Measurements from ENCODE around the gene SPEG.

The SPEG gene

DNA sequence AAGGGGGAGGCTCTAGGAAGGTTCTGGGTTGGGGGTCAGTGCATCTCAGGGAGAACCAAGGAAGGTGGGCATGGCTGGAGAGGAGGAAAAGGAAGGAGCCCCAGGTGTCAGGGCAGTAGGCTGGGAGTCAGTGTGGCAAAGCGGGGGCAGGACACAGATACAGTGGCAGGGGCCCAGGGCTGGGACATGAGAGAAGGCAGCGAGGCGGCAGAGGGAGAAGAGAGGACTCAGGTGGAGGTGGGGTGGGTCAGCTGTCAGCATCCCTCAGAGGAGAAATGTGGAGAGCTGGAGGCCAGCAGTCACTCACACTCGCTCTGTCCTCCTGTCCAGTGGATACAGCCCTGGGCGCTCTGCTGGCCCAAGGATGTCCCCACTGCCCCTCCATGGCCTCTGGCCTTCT is 58.4 kb downstream of the SPEG start:
- DNase-seq, result no peak

DNA sequence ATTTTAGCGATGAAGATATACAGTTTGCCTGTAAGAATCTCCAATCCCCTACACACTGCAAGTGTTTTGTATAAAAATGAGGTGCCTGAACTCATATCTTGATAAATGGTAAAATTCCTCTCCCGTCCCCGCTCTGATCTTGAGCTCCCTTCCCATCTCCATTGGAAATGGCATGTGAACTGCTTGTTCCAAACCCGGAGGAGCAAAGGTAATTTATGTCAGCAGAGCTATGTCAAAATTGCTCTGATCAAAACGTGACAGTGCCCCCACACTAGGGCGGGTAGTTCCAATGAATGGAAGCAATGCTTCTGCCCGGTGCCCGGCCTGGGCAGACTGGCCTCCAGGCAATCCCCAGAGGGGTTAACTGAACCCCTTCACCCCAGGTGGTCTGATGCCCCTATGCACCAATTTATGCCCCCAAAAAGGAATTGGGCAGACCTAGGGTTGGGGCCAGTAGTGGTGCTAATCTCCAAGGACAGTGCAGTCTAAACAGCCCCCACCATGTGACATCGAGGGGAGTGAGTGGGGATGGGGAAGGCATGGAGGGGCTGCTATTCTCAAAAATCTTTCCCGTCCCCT is 60.4 kb downstream of the SPEG start:
- DNase-seq, result no peak

DNA sequence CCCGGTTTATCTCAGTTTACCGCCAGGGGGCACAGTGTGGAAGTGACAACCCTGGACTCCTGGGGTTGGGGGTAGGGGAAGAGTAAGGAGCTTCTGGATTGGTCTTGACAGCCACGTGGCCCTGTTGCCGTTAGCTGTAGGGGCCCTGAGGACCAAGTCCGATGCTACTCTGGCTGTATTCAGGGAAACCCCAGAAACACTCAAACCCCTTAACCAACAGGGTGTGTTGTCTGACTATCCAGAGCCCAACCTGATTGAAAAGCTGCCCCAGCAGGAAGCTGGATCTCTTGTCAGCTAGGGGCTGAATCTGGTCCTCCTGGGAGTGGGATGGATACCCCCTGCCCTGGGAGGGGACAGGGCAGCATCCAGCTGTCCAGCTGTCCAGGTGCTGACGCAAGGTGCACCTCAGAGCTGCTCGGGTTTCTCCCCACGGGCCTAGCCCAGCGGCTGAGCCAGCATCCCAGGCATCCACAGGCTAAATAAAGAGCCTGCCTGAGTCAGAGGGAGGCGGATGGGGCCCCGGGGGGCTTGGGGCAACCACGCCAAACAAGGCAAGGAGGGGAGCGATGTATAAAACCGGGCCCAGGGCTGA is 61.0 kb downstream of the SPEG start:
- peak in 46 of 56 donors; percentile 5 to 69 (median 36) for DNase-seq

DNA sequence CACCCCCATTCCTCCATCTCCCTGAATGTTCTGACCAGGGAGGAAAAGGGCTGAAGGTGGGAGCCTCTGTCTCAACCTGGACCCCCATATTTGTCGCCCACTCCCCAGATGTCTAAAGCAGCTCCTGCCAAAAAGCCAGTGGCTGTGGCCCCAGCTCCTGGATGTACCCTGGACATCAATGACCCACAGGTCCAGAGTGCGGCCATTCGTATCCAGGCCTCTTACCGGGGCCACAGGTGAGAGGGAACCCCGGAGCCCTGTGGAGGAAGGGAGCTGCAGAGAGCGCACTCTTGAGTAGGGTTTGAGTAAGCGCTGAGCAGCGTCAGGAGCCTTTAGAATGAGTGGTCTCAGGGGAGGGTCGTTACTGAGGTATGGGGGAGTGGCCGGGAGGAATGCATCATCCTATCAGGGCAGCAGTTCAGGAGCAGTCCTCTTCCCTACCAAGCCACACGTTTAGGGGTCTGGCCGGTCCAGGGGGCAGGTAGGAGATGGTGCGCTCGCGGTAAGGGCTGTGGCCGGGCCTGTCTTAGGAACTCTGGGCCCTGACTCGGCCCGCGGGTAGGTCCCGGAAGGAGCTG is 61.7 kb downstream of the SPEG start:
- DNase-seq, result no peak

DNA sequence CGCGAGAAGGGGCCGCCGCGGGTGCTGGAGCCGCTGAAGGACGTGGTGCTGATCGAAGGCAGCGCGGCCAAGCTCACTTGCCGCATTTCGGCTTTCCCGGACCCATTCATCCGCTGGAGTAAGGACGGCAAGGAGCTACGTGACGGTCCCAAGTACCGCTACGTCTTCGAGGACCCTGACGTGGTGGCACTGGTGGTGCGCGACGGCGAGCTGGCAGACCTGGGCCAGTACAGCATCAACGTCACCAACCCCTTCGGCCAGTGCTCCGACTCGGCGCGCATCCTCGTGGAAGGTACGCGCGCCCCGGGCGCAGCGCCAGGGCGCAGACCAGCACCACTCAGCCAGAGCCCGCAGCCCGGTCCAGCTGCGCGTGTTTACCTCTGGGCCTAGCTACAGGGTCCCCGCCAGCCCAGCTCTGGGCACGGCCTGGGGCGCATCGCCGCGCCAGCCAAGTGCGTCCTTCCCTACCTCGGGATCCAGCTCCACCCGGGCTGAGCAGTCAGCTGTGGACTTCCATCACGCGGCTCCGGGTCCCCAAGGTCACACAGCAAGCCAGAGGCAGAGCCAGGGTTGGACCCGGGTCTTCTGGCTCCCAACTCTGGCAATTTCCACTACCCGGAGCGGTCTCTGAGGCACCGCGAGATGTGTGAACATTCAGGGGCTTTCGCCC is 62.3 kb downstream of the SPEG start:
- DNase-seq, result peak in 3 of 56 donors; percentile 17 to 20 (median 20)

DNA sequence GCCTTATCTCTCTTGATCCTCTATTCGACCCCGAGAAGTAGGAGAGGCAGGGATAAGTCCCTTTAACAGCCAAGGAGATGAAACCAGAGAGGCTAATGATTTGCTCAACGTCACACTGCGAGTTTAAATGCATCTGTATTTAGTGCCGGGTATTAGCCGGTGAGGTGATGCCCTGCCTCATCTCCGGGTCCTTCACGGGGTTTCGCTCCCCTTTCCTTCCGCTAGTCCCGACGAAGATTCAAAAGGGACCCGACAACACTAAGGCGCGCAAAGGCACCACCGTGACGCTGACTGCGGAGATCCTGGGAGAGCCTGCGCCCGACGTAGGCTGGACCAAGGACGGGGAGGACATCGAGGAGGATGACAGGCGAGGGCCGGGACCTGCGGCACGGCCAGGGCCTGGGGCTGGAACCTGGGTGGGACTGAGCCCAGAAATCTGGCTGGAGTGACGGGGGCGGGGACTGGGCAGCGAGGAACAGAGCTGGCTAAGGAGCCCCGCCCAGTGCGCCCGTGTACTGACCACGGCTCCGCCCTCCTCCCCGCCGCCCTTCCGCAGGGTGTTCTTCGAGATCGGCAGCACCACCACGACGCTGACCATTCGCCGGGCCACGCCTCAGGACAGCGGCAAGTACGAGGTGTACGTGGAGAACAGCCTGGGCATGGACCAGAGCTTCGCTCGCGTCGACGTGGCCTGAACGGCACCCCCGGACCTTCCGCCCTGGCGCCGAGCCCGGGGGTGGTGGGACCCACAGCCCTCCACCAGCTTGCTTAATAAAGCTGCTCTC is 63.0 kb downstream of the SPEG start:
- DNase-seq, result peak in 27 of 56 donors; percentile 13 to 67 (median 33)

DNA sequence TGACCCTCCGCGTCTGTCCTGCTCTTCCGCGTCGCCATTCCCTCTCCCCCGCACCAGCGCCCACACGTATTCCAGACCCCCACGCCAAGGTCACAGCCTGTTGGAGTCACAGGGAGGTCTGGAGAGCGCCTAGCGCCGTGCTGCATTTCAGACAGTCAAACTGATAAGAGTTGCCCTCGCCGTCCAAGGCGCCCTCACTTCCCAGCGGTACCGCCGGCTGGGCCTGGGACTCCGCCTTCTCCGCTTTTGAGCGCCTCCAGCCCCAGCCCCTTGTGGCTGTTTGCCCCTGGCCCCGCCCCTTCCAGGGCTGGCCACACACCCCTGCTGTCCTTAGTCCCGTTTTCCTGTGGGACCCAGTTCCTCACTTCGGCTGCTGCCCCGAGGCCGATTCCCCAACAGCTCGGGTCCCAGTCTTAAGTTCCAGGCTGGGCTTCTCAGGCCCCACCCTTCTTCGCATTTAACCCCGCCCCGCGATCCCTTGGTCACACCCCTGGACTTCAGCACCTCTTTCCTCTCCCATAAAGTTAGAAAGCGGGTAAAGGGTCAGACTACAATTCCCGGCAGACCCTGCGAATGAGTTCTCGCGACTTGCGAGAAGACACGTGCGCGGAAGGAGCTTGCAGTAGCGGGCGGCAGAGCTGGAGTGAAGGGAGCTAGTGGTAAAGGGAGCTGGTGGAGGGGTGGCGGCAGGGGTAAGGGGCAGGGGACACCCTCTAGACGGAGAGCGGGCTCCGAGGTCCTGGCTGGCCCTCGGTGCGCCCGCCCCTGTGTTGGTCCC is 63.8 kb downstream of the SPEG start, which contains the start of gene GMPPA:
Gene GMPPA (plus strand): TSS at position 612 of the 778 bp plus-strand sequence. CDS start 1,085 bp downstream, outside the sequence.
- DNase-seq, result peak; percentile 36 to 95 (median 87)

DNA sequence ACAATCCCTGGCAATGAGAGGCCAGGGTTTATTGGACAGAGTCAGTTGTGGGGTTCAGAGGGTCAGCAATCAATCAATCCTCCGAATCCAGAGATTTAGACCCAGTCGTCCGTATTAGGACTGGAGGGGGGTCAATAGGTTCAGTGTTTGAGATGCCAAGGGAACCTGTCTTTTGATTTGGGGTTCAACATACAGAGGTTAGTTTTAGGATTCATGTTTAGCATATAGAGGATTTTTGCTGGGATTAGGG is 64.3 kb downstream of the SPEG start:
- DNase-seq, result no peak

DNA sequence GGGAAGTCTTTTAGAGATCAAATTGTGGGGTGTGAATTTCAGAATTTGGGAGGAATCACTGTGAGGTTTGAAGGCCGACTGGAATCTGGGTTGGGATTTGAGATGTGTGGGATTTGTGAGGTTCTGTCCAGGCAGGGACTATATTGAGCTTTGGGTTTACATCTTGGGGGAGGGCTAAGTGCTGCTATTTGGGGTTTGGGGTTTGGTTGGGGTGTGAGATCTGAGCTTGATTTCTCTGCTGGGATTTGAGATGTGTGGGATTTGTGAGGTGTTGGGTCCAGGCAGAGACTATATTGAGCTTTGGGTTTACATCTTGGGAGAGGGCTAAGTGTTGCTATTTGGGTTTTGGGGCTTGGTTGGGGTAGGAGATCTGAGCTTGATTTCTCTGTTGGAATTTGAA is 64.9 kb downstream of the SPEG start:
- no peak for DNase-seq

DNA sequence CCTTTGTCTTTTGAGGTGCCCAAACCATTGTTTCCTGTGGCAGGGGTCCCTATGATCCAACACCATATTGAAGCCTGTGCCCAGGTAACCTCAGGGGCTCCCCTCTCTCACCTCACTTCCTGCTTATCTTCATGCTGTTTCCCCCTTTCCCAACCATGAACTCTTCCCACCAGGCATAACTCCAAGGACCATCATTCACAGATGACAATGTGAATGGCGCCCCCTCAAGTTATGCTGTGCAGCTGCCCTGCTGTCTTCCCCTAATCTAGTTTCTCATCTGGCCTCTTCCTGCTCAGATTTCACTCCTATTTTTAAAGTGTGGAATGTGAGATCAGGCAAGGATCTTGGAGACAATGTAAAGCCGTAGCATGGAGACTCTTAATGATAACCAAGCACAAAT is 65.5 kb downstream of the SPEG start:
- no peak for DNase-seq

DNA sequence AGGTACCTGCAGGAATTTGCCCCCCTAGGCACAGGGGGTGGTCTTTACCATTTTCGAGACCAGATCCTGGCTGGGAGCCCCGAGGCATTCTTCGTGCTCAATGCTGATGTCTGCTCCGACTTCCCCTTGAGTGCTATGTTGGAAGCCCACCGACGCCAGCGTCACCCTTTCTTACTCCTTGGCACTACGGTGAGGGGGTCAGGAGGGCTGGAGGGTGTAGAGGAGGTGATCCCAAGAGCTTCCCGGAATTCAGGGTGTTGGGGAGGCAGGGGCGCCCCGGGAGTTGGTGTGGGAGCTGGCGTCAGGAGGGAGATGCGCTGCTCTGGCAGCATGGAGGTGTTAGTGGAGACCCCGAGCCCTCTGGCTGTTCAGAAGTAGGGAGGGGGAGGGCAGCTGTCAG is 67.2 kb downstream of the SPEG start:
- no peak for DNase-seq

DNA sequence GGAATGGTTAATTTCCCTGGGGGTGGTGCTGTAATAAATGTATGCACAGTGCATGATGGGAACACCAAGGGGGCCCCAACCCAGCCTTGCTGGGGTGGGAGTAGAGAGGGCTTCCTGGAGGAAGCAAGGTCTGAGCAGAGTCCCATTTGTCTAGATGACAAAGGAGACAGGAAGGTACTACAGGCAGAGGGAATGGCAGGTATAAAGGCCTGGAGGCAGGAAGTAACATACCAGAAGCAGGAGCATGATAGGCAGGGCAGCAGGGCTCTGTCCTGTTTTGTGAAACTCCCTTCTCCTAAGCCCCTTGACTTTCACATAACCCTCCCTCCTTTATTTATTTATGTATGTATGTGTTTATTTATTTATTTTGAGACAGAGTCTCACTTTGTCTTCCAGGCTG is 68.0 kb downstream of the SPEG start:
- DNase-seq, result no peak

DNA sequence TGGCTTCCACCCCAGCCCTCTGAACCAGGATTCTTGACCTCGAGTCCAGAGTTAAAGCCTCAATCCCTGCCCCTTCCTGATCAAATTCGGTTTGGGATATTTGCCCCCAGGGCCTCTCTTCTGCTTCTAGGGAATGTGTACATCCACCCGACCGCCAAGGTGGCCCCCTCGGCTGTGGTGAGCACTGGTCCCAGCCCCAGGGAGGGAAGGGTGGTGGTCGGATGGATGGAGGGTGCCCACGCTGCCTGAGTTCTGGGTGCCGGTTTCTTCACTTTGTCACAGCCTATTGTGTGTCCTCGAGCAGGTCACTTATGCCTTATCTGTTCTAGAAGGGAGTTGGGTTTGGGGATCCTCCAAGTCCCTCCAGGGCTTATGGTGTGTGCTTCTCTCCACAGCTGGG is 70.9 kb downstream of the SPEG start:
- DNase-seq, result no peak

DNA sequence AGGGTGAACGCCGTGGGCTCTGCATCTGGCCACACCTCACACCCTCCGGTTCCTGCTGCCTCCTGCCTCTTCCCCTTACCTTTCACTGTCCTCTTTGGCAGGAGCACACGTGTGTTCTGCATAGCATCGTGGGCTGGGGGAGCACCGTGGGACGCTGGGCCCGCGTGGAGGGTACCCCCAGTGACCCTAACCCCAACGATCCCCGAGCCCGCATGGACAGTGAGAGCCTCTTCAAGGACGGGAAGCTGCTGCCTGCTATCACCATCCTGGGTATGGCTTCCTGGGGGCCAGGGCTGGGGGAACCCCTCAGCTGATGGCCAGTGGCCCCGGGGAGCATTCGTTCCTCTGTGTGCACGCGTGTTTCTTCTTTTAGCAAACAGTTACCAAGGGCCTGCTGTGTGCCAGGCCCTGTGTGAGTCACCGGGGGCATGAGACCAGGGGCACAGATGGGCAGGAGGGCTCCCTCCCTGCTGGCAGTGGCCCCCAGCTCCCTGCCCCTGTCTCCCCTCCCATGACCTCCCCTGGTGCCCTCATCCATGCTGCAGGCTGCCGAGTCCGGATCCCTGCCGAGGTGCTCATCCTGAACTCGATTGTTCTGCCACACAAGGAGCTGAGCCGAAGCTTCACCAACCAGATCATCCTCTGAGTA is 71.6 kb downstream of the SPEG start:
- DNase-seq, result no peak

DNA sequence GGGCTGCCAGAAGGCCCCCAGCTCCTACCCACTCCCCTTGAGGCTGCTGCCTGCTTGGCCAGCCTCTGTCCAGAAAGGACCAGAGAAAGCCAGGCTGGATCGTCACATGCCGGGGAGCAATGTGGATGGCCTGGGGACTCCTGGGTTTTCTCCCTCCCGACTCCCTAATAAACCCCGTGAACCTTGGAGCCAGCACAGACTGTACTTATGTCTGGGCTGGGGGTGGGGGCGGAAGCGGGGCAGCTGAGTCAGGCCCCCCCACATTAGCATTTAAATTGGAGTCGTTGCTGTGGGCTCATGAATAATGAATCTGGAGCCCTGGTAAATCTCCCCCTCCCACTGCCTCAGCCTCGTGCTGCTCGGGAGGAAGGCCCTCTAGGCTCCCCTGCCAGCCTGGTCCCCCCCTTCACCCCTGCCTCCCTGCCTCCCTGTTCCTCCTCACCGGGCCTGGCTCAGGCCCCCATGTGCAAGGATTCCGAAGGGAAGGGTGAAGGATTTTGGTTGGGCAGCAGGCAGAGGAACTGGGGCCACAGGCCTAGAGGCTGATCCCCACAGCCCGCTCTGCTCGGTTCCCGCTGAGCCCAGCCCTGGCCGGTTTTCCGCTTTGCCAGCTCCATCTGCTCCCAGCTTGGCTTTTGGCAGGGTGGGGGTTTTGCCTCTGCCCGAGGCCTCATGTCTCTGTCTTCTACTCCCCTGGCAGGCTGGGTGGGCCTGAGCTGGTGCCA is 72.3 kb downstream of the SPEG start:
- DNase-seq, result peak in 3 of 56 donors; percentile 6 to 20 (median 14)

DNA sequence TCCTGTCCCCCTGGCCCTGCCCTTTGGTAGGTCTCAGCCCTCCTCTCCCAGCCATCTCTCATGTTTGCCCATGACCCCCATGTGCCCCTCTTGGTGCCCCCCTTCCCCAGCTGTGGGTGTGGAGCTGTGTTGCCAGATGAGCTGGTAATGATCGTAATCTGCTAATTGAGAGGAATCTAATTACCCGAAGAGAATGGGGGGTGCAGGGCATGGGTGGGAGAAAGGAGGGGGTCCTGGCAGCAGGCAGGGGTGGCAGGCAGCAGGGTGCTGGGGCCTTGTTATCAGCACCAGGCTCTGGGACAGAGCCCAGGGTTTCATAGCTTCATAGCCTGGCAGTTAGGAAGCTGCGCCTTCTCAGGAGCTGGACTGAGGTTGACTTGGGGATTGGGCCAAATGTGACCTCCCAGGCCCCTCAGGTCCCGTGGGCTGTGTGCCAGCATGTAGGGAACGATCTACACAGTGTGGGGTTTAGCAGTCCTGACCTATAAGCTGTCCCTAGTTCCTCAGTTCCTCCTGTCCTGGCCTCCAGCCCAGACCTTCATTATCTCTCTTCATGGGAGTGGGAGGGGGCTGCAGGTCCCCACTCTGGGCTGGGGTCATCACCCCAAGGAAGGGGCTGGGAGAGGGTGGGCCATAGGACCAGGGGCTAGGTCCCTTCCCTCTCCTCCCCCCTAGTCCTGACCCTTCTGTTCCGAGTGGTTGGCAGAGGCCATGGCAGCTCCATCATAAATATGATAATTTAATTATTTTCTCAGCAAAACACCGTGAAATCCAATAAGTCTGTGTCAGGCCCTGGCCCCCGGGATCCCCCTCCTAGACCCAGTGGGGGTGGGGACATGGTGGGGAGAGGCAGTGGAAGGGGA is 73.2 kb downstream of the SPEG start:
- DNase-seq, result no peak

DNA sequence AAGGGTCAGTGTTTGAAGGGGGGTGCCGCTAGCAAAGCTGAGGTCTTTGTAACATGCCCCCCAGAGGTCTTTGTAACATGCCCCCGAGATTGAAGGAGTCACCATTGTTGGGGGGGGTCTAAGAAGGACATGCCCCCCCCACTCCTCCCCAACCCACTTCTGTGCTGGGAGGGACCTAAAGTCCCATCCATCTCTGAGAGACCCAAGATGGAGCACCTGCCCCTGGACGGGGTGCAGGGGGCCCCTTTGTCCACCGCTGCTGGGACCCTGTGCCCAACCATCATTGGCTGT is 73.7 kb downstream of the SPEG start:
- no peak for DNase-seq

DNA sequence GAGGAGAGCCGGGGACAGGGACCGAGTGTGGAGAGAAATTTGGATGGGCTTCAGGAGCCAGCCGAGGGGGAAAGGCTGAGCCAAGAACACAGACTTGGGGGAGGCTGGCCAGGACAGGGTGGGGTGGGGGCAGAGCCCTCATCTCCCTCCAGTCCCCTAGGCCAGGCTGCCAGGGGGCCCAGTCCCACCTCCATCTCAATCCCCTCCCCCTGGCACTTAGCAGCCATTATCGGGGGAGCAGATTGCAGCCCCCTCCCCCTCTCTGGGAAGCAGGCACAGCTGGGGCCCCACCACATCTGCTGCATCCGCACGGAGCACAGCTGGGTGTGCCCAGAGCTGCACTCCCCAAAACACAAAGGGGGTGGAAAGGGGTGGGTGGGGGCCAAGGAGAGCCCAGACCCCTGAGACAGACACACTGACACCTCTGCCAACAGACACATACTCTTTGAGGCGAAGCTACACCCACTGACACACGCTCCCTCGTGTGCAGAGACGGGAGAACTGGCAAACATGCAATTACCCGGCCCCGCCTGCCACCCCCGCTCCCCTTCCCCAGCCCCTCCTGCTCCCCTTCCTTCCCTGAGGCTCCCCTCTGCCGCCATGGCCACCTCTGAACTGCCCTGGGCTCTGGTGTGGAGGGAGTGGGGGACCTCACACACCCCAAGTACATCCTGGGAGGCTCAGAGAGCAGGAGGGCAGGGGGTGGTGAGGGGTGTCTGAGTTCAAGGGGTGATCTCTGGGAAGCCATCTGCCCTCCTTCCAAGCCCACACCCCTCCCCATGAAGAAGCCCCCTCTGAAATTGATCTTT is 74.5 kb downstream of the SPEG start:
- peak in 2 of 56 donors; percentile 30 to 61 for DNase-seq
